ENCODE measurements around the gene ARHGEF12. TPM values are rescaled to one million over a fixed set of nuclear protein-coding genes. Genes with fewer than 3 reads are reported as not detected.

ARHGEF12 gene
- total and polyA plus RNA-seq, 2 experiments from 2014 or later = 9.0 to 38.9 TPM

DNA sequence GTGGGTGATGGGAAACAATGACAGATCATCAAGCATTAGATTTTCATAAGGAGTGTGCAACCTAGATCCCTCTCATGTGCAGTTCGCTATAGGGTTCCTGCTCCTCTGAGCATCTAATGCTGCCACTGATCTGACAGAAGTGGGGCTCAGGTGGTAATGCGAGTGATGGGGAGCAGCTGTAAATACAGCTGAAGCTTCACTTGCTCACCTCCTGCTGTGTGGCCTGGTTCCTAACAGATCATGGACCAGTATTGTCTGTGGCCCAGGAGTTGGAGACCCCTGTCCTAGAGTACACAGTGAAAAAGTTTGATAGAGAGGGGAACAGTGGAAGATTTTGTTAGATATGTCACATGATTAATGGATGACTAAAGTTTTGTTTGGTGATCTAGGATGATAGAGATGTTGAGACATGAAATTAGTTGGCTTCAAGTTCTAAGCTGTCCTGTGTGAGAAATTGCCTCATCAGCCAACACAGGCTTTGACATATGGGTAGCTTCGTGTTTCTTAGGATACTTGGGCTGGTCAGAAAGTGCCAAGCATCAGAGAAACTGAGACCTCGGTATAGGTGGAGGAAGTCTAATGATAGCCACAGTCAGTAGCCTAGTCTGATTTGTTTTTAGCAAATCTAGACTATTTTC lies 47.4 kb downstream of the ARHGEF12 start (continued):
- TF ChIP-seq, protein P1, sequence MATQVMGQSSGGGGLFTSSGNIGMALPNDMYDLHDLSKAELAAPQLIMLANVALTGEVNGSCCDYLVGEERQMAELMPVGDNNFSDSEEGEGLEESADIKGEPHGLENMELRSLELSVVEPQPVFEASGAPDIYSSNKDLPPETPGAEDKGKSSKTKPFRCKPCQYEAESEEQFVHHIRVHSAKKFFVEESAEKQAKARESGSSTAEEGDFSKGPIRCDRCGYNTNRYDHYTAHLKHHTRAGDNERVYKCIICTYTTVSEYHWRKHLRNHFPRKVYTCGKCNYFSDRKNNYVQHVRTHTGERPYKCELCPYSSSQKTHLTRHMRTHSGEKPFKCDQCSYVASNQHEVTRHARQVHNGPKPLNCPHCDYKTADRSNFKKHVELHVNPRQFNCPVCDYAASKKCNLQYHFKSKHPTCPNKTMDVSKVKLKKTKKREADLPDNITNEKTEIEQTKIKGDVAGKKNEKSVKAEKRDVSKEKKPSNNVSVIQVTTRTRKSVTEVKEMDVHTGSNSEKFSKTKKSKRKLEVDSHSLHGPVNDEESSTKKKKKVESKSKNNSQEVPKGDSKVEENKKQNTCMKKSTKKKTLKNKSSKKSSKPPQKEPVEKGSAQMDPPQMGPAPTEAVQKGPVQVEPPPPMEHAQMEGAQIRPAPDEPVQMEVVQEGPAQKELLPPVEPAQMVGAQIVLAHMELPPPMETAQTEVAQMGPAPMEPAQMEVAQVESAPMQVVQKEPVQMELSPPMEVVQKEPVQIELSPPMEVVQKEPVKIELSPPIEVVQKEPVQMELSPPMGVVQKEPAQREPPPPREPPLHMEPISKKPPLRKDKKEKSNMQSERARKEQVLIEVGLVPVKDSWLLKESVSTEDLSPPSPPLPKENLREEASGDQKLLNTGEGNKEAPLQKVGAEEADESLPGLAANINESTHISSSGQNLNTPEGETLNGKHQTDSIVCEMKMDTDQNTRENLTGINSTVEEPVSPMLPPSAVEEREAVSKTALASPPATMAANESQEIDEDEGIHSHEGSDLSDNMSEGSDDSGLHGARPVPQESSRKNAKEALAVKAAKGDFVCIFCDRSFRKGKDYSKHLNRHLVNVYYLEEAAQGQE (IDR thresholded peaks at IDR 0.05; ENCODE audit: unreplicated experiment) = no peak
- TF ChIP-seq, protein P2, sequence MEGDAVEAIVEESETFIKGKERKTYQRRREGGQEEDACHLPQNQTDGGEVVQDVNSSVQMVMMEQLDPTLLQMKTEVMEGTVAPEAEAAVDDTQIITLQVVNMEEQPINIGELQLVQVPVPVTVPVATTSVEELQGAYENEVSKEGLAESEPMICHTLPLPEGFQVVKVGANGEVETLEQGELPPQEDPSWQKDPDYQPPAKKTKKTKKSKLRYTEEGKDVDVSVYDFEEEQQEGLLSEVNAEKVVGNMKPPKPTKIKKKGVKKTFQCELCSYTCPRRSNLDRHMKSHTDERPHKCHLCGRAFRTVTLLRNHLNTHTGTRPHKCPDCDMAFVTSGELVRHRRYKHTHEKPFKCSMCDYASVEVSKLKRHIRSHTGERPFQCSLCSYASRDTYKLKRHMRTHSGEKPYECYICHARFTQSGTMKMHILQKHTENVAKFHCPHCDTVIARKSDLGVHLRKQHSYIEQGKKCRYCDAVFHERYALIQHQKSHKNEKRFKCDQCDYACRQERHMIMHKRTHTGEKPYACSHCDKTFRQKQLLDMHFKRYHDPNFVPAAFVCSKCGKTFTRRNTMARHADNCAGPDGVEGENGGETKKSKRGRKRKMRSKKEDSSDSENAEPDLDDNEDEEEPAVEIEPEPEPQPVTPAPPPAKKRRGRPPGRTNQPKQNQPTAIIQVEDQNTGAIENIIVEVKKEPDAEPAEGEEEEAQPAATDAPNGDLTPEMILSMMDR (conservative IDR thresholded peaks at IDR 0.05; ENCODE audit: low read depth in 2 of 2) = no peak
- TF ChIP-seq POLR2AphosphoS5 (IDR thresholded peaks at IDR 0.05; ENCODE audit: low read depth) (no peak), NANOG (IDR thresholded peaks at IDR 0.05; ENCODE audit: borderline replicate concordance) (no peak), EZH2phosphoT487 (IDR thresholded peaks at IDR 0.05; ENCODE audit: unreplicated experiment) (no peak), STAT1 (IDR thresholded peaks at IDR 0.05; ENCODE audit: unreplicated experiment) (no peak), ZNF114 (CRISPR knock-in tag; IDR thresholded peaks at IDR 0.05) (no peak), EZH2 (IDR thresholded peaks at IDR 0.05; ENCODE audit: low read depth, unreplicated experiment) (no peak), CREB1 (CRISPR knock-in tag; IDR thresholded peaks at IDR 0.05; ENCODE audit: low read depth) (no peak)
- TF ChIP-seq, protein P3, sequence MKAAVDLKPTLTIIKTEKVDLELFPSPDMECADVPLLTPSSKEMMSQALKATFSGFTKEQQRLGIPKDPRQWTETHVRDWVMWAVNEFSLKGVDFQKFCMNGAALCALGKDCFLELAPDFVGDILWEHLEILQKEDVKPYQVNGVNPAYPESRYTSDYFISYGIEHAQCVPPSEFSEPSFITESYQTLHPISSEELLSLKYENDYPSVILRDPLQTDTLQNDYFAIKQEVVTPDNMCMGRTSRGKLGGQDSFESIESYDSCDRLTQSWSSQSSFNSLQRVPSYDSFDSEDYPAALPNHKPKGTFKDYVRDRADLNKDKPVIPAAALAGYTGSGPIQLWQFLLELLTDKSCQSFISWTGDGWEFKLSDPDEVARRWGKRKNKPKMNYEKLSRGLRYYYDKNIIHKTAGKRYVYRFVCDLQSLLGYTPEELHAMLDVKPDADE (IDR thresholded peaks at IDR 0.05) = no peak

DNA sequence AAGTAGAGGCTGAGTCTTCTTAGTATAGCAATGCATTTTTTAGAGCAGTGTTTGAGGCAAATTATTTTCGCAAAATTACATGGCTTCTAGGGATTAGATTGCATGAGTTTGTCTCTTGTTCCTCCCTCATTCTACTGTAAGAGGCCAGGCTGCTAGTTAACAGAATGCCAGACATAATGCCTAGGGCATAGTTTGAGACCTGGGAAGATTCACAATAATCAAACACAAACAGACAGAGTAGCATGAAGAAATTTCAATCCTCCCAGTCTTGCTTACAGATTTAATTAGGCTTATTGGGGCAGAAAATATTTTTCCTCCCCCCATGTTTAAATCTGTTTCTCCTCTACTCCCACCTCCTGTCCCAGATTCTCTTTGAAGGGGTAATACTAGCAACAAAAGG lies 48.3 kb downstream of the ARHGEF12 start:
- H3K9me3 Mint-ChIP-seq = peaks cover 15% of the 10 kb centered on the region
- H3K4me2 ChIP-seq = no peak overlapping the region
- H3K36me3 ChIP-seq (ENCODE audit: insufficient read depth) = no peaks in the 10 kb centered on the region
- H3K9me2 ChIP-seq (ENCODE audit: insufficient read depth) = no peaks in the 10 kb centered on the region
- H3K27ac Mint-ChIP-seq = no peak overlapping the region
- H3K4me3 Mint-ChIP-seq = no peak overlapping the region
- no peak for ATAC-seq
- H3K27me3 Mint-ChIP-seq (ENCODE audit: insufficient read depth, low read depth, poor library complexity) = peaks cover 2% of the 10 kb centered on the region
- peaks cover 20% of the 10 kb centered on the region for H3K4me1 ChIP-seq (ENCODE audit: insufficient read depth)
- H2AFZ ChIP-seq = no peak overlapping the region
- no peak overlapping the region for H3K4me3 ChIP-seq
- peaks cover 97% of the 10 kb centered on the region for H3K79me2 ChIP-seq (replicated peaks; ENCODE audit: insufficient read depth)
- peaks cover 17% of the 10 kb centered on the region for H3K4me1 Mint-ChIP-seq
- no peaks in the 10 kb centered on the region for H3K27me3 ChIP-seq (ENCODE audit: insufficient read depth)
- peaks cover 11% of the 10 kb centered on the region for H3K36me3 Mint-ChIP-seq (ENCODE audit: low read depth)
- no peaks in the 10 kb centered on the region for H3F3A ChIP-seq (replicated peaks; ENCODE audit: low read depth)
- DNase-seq (ENCODE audit: low spot score) = no peak
- H3K27ac ChIP-seq (ENCODE audit: low read depth) = no peak overlapping the region
- no peaks in the 10 kb centered on the region for H4K20me1 ChIP-seq (replicated peaks; ENCODE audit: insufficient read depth)
- TF ChIP-seq, protein P4, sequence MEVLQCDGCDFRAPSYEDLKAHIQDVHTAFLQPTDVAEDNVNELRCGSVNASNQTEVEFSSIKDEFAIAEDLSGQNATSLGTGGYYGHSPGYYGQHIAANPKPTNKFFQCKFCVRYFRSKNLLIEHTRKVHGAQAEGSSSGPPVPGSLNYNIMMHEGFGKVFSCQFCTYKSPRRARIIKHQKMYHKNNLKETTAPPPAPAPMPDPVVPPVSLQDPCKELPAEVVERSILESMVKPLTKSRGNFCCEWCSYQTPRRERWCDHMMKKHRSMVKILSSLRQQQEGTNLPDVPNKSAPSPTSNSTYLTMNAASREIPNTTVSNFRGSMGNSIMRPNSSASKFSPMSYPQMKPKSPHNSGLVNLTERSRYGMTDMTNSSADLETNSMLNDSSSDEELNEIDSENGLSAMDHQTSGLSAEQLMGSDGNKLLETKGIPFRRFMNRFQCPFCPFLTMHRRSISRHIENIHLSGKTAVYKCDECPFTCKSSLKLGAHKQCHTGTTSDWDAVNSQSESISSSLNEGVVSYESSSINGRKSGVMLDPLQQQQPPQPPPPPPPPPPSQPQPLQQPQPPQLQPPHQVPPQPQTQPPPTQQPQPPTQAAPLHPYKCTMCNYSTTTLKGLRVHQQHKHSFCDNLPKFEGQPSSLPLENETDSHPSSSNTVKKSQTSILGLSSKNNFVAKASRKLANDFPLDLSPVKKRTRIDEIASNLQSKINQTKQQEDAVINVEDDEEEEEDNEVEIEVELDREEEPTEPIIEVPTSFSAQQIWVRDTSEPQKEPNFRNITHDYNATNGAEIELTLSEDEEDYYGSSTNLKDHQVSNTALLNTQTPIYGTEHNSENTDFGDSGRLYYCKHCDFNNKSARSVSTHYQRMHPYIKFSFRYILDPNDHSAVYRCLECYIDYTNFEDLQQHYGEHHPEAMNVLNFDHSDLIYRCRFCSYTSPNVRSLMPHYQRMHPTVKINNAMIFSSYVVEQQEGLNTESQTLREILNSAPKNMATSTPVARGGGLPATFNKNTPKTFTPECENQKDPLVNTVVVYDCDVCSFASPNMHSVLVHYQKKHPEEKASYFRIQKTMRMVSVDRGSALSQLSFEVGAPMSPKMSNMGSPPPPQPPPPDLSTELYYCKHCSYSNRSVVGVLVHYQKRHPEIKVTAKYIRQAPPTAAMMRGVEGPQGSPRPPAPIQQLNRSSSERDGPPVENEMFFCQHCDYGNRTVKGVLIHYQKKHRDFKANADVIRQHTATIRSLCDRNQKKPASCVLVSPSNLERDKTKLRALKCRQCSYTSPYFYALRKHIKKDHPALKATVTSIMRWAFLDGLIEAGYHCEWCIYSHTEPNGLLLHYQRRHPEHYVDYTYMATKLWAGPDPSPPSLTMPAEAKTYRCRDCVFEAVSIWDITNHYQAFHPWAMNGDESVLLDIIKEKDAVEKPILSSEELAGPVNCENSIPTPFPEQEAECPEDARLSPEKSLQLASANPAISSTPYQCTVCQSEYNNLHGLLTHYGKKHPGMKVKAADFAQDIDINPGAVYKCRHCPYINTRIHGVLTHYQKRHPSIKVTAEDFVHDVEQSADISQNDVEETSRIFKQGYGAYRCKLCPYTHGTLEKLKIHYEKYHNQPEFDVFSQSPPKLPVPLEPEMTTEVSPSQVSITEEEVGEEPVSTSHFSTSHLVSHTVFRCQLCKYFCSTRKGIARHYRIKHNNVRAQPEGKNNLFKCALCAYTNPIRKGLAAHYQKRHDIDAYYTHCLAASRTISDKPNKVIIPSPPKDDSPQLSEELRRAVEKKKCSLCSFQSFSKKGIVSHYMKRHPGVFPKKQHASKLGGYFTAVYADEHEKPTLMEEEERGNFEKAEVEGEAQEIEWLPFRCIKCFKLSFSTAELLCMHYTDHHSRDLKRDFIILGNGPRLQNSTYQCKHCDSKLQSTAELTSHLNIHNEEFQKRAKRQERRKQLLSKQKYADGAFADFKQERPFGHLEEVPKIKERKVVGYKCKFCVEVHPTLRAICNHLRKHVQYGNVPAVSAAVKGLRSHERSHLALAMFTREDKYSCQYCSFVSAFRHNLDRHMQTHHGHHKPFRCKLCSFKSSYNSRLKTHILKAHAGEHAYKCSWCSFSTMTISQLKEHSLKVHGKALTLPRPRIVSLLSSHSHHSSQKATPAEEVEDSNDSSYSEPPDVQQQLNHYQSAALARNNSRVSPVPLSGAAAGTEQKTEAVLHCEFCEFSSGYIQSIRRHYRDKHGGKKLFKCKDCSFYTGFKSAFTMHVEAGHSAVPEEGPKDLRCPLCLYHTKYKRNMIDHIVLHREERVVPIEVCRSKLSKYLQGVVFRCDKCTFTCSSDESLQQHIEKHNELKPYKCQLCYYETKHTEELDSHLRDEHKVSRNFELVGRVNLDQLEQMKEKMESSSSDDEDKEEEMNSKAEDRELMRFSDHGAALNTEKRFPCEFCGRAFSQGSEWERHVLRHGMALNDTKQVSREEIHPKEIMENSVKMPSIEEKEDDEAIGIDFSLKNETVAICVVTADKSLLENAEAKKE (CRISPR knock-in tag; IDR thresholded peaks at IDR 0.05) = no peak
- TF ChIP-seq EZH2 (IDR thresholded peaks at IDR 0.05; ENCODE audit: low read depth, unreplicated experiment) (no peak), STAT1 (IDR thresholded peaks at IDR 0.05; ENCODE audit: unreplicated experiment) (no peak)
